ENCODE measurements around the gene IHH. TPM values are rescaled to one million over a fixed set of nuclear protein-coding genes. Genes with fewer than 3 reads are reported as not detected.

The IHH gene
- total and polyA plus RNA-seq, 2 donors (not counting 3 experiments of a cell fraction or from before 2014, with no cell fraction given): 0.03 TPM; not detected in 1

DNA sequence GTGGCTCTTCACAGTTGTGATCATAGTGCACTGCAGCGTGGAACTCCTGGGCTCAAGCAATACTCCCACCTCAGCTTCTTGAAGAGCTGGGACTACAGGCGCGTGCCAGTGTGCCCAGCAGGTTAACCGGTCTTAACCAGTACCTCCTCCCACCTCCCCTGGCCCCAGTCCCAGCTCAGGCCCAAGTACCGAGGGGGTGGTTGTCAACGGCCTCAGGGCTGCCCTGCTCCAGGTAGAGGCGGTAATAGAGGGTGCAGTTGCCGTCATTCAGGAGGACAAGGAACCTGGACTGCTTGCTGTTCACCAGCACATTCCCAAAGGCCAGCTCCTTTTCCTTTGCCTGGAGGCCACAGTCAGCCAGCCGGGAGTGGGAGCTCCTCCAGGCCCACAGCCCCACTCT is 39.1 kb downstream of the IHH start:
- no peak overlapping the region for H3K4me2 ChIP-seq (ENCODE audit: insufficient read depth, low read length)
- FAIRE-seq (no peak), DNase-seq (ENCODE audit: low read depth, low spot score) (no peak)
- no peaks in the 10 kb centered on the region for H3K9me3 ChIP-seq (replicated peaks; ENCODE audit: control insufficient read depth, insufficient read depth, low read length)
- no peaks in the 10 kb centered on the region for H3K79me2 ChIP-seq (ENCODE audit: control insufficient read depth, insufficient read depth, low read length)
- no peaks in the 10 kb centered on the region for H3K36me3 ChIP-seq (ENCODE audit: control insufficient read depth in 2 of 2, extremely low read depth in 1 of 2, insufficient read depth in 2 of 2, low read length in 2 of 2)
- BruUV-seq (replicated peaks): no TSS peak
- no peaks in the 10 kb centered on the region for H4K20me1 ChIP-seq (replicated peaks; ENCODE audit: control insufficient read depth, extremely low read depth, insufficient read depth, low read length)
- intact Hi-C loops (cut with micrococcal nuclease): no loop called here
- no peaks in the 10 kb centered on the region for H3K9me1 ChIP-seq (replicated peaks; ENCODE audit: control insufficient read depth, extremely low read depth, insufficient read depth, low read length)
- H3K27me3 ChIP-seq (ENCODE audit: control insufficient read depth in 2 of 2, insufficient read depth in 2 of 2, low read length in 2 of 2): peaks cover 0 to 5% of the 10 kb centered on the region in 2 experiments
- ChIA-PET CTCF (interaction anchor here (0.7 to 3.6 kb wide), 2 partner anchors 8 to 42 kb away, joined by 3 to 37 read pairs; no protein-coding TSS in a partner anchor), POLR2A (no interaction called here)
- H3K9ac ChIP-seq (replicated peaks; ENCODE audit: extremely low read depth, insufficient read depth, low read length): no peak overlapping the region
- no peak overlapping the region for H3K4me3 ChIP-seq (replicated peaks in 1 of 3; ENCODE audit: insufficient read depth in 1 of 3, low read depth in 1 of 3, low read length in 3 of 3)
- no peak overlapping the region for H2AFZ ChIP-seq (ENCODE audit: low read depth, low read length)
- dilution Hi-C loops (cut with MboI; ENCODE audit: extremely low pct_ligation_motif_present, low sequenced_read_pairs): no loop called here
- no peak overlapping the region for H3K27ac ChIP-seq (ENCODE audit: insufficient read depth, low read depth, low read length)
- TF ChIP-seq FOS (IDR thresholded peaks at IDR 0.05; ENCODE audit: borderline replicate concordance, insufficient read depth, low read length): no peak
- H3K4me1 ChIP-seq (ENCODE audit: control insufficient read depth, extremely low read depth, insufficient read depth, low read length): no peaks in the 10 kb centered on the region

DNA sequence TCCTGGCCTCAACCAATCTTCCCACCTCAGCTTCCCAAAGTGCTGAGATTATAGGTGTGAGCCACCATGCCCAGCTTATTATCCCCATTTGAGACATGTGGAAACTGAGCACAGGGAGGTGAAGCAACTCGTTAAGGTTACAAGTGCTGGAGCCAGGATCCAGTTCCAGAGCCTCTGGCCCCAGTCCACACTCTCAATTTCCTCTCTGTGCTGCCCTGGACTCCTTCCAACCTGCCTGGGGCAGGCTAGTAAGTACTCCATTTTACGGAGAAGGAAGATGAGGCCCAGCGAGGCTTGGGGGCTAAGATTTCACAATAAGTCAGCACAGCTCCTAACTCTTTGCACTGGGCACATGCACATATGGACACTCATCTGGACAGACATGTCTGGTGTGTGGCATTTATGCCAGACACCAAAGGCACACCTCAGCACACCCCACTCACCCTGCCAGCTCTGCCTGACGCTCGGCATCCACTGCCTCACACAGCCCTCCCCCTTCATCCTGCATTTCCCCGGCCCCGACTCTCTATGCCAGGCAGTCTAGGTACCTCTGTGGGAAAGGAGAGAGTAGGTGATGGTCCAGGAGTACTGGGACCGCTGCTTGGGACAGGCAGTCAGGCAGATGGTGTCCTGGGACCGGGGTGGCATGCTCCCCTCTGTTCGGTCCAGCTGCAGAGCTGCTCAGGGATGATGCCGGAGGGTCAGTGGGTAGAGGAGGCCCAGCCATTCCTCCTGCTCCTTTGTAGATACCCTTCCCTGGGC is 39.9 kb downstream of the IHH start:
- BruUV-seq (replicated peaks): no TSS peak
- H3K9me3 ChIP-seq (replicated peaks; ENCODE audit: control insufficient read depth, insufficient read depth, low read length): no peaks in the 10 kb centered on the region
- DNase-seq (ENCODE audit: low read depth, low spot score): no peak
- FAIRE-seq: no peak
- H3K9ac ChIP-seq (replicated peaks; ENCODE audit: extremely low read depth, insufficient read depth, low read length): no peak overlapping the region
- no peak overlapping the region for H2AFZ ChIP-seq (ENCODE audit: low read depth, low read length)
- dilution Hi-C loops (cut with MboI; ENCODE audit: extremely low pct_ligation_motif_present, low sequenced_read_pairs) (no loop called here), intact Hi-C loops (cut with micrococcal nuclease) (no loop called here)
- no peaks in the 10 kb centered on the region for H3K9me1 ChIP-seq (replicated peaks; ENCODE audit: control insufficient read depth, extremely low read depth, insufficient read depth, low read length)
- no peaks in the 10 kb centered on the region for H3K4me1 ChIP-seq (ENCODE audit: control insufficient read depth, extremely low read depth, insufficient read depth, low read length)
- TF ChIP-seq FOS (IDR thresholded peaks at IDR 0.05; ENCODE audit: borderline replicate concordance, insufficient read depth, low read length) (no peak), POLR2A (IDR thresholded peaks at IDR 0.05; ENCODE audit: low read depth, low read length) (no peak), JUN (IDR thresholded peaks at IDR 0.05; ENCODE audit: borderline replicate concordance, insufficient read depth, insufficient read length, low read depth) (no peak)
- TF ChIP-seq, protein P1, sequence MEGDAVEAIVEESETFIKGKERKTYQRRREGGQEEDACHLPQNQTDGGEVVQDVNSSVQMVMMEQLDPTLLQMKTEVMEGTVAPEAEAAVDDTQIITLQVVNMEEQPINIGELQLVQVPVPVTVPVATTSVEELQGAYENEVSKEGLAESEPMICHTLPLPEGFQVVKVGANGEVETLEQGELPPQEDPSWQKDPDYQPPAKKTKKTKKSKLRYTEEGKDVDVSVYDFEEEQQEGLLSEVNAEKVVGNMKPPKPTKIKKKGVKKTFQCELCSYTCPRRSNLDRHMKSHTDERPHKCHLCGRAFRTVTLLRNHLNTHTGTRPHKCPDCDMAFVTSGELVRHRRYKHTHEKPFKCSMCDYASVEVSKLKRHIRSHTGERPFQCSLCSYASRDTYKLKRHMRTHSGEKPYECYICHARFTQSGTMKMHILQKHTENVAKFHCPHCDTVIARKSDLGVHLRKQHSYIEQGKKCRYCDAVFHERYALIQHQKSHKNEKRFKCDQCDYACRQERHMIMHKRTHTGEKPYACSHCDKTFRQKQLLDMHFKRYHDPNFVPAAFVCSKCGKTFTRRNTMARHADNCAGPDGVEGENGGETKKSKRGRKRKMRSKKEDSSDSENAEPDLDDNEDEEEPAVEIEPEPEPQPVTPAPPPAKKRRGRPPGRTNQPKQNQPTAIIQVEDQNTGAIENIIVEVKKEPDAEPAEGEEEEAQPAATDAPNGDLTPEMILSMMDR (IDR thresholded peaks at IDR 0.05; ENCODE audit: extremely low read depth in 1 of 2, insufficient read depth in 1 of 2, low read depth in 1 of 2, low read length in 2 of 2): no peak
- H3K36me3 ChIP-seq (ENCODE audit: control insufficient read depth in 2 of 2, extremely low read depth in 1 of 2, insufficient read depth in 2 of 2, low read length in 2 of 2): no peaks in the 10 kb centered on the region
- CTCF ChIA-PET: interaction anchor here (1.1 to 3.6 kb wide), 6 partner anchors 9 to 134 kb away, joined by 3 to 37 read pairs (median 4); no protein-coding TSS in a partner anchor
- POLR2A ChIA-PET: no interaction called here
- H3K4me2 ChIP-seq (ENCODE audit: insufficient read depth, low read length): no peak overlapping the region
- no peak overlapping the region for H3K27ac ChIP-seq (ENCODE audit: insufficient read depth, low read depth, low read length)
- no peak overlapping the region for H3K4me3 ChIP-seq (replicated peaks in 1 of 3; ENCODE audit: insufficient read depth in 1 of 3, low read depth in 1 of 3, low read length in 3 of 3)
- H4K20me1 ChIP-seq (replicated peaks; ENCODE audit: control insufficient read depth, extremely low read depth, insufficient read depth, low read length): no peaks in the 10 kb centered on the region
- H3K79me2 ChIP-seq (ENCODE audit: control insufficient read depth, insufficient read depth, low read length): no peaks in the 10 kb centered on the region
- peaks cover 0 to 4% of the 10 kb centered on the region in 2 experiments for H3K27me3 ChIP-seq (ENCODE audit: control insufficient read depth in 2 of 2, insufficient read depth in 2 of 2, low read length in 2 of 2)

Measured in endothelial cell of umbilical vein (primary cell).